GM12873 (cell line): ENCODE data around the gene VSNL1.

Experiments used
- CTCF ChIP-seq: IDR thresholded peaks from 2 replicates; pipeline ENCODE4 v1.5.1; 2012; ENCODE audit warnings: low read depth, mild to moderate bottlenecking, moderate library complexity, low read length, control low read depth; ENCODE audit not compliant: insufficient read depth; ENCODE audit errors: missing control alignments

VSNL1 gene

GRCh38 chr2:17646081-17646554 is 105.6 kb downstream of the VSNL1 start:
- TF ChIP-seq CTCF, result peak; percentile 80

GRCh38 chr2:17646838-17647701 is 106.6 kb downstream of the VSNL1 start:
- no peak for TF ChIP-seq CTCF

- no peak for TF ChIP-seq CTCF
Measured at GRCh38 chr2:17648581-17648980, 108.1 kb downstream of the VSNL1 start.

GRCh38 chr2:17649026-17649425 is 108.5 kb downstream of the VSNL1 start:
- no peak for TF ChIP-seq CTCF

GRCh38 chr2:17652681-17653394 is 112.3 kb downstream of the VSNL1 start:
- no peak for TF ChIP-seq CTCF

- TF ChIP-seq CTCF, result no peak
Measured at GRCh38 chr2:17657759-17658158, 117.3 kb downstream of the VSNL1 start.

GRCh38 chr2:17658251-17658843 is 117.9 kb downstream of the VSNL1 start:
- TF ChIP-seq CTCF, result no peak
